ENCODE results near the gene SUSD1. TPM values are rescaled to one million over a fixed set of nuclear protein-coding genes. Genes with fewer than 3 reads are reported as not detected.

SUSD1 gene
- total RNA-seq, 4 donors from 2014 or later = 4.7 to 5.8 (median 5.4) TPM

GRCh38 chr9:112007575-112008240, 167.4 kb downstream of the SUSD1 start:
- DNase-seq (ENCODE audit: extremely low spot score) = no peak
- H3K4me3 ChIP-seq = no peak overlapping the region
- intact Hi-C loops (cut with DNase I) = loop anchor here (5.0 kb wide), 1 partner anchor 50 kb away; no protein-coding TSS in a partner anchor
- no peaks in the 10 kb centered on the region for H3K9me3 ChIP-seq
- WGBS = 69% methylated on average over 6 of the region's 6 CpGs
- H3K36me3 ChIP-seq = no peaks in the 10 kb centered on the region
- H3K27me3 ChIP-seq = no peaks in the 10 kb centered on the region
- peaks cover 16 to 27% (median 24%) of the 10 kb centered on the region in 4 donors for H3K4me1 ChIP-seq
- H3K27ac ChIP-seq (replicated peaks in 1 of 4) = no peak overlapping the region
- no peak for TF ChIP-seq POLR2A (IDR thresholded peaks at IDR 0.05; ENCODE audit: low read depth)

GRCh38 chr9:112006361-112007020, 168.6 kb downstream of the SUSD1 start:
- H3K27me3 ChIP-seq = no peaks in the 10 kb centered on the region
- TF ChIP-seq POLR2AphosphoS5 (IDR thresholded peaks at IDR 0.05) (no peak), EP300 (IDR thresholded peaks at IDR 0.05) (no peak), CTCF (IDR thresholded peaks at IDR 0.05) (no peak), POLR2A (IDR thresholded peaks at IDR 0.05; ENCODE audit: low read depth) (no peak)
- intact Hi-C loops (cut with DNase I) = loop anchor here (5.0 kb wide), 1 partner anchor 49 kb away; no protein-coding TSS in a partner anchor
- H3K27ac ChIP-seq (replicated peaks in 1 of 4) = no peak overlapping the region
- peaks cover 4 to 15% (median 12%) of the 10 kb centered on the region in 4 donors for H3K4me1 ChIP-seq
- no peak for DNase-seq (ENCODE audit: extremely low spot score)
- H3K36me3 ChIP-seq = no peaks in the 10 kb centered on the region
- no peak overlapping the region for H3K4me3 ChIP-seq
- no peaks in the 10 kb centered on the region for H3K9me3 ChIP-seq
- 86% methylated on average over 11 of the region's 11 CpGs for WGBS

DNA sequence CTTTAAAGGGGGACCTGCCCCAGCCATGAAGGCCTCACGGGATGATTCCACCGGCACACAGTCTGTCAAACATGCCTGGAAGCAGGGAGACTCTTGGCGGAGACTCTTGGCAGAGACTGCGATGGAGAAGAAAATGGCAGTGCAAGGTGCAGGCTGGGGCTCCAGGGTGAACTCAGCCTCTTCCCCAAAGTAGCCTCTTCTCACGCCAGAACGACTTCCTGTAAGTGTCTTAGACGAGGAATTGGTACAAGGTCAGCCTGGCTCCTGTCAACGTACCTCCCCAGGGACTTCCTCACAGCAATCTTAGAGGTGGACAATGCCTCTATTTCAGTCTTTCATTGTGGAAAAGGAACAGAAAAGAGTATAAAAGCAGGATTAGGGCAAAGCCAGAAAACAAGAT, 169.2 kb downstream of the SUSD1 start:
- Histone ChIP-seq H3K4me3 (no peak overlapping the region), H3K4me1 (peaks cover 0 to 11% (median 7%) of the 10 kb centered on the region in 4 donors), H3K27me3 (no peaks in the 10 kb centered on the region), H3K9me3 (no peaks in the 10 kb centered on the region), H3K27ac (replicated peaks in 1 of 4) (no peak overlapping the region), H3K36me3 (no peaks in the 10 kb centered on the region)
- intact Hi-C loops (cut with DNase I) = loop anchor here (5.0 kb wide), 1 partner anchor 49 kb away; no protein-coding TSS in a partner anchor
- TF ChIP-seq CTCF (IDR thresholded peaks at IDR 0.05) (no peak), EP300 (IDR thresholded peaks at IDR 0.05) (no peak), POLR2A (IDR thresholded peaks at IDR 0.05; ENCODE audit: low read depth) (no peak), POLR2AphosphoS5 (IDR thresholded peaks at IDR 0.05) (no peak)
- 56% methylated on average over 8 of the region's 8 CpGs for WGBS
- DNase-seq (ENCODE audit: extremely low spot score) = no peak

DNA sequence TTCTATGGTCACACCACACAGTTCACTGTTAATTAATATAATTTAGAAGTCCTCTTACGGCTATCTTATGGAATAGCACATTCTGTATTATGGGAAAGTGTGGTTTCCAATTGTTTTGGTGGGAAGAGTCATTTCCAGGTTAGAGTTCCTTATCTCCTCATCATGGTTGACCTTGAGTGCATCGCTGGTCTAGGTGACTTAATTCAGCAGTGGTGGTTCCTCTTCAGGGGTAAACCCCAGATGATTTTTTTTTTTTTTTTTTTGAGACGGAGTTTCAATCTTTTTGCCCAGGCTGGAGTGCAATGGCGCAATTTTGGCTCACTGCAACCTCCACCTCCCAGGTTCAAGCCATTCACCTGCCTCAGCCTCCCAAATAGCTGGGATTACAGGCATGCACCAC, 171.6 kb downstream of the SUSD1 start:
- Histone ChIP-seq H3K27ac (replicated peaks in 1 of 4) (no peak overlapping the region), H3K4me1 (peaks cover 0 to 11% (median 6%) of the 10 kb centered on the region in 4 donors), H3K27me3 (no peaks in the 10 kb centered on the region), H3K36me3 (no peaks in the 10 kb centered on the region), H3K9me3 (no peaks in the 10 kb centered on the region), H3K4me3 (no peak overlapping the region)
- DNase-seq (ENCODE audit: extremely low spot score) = no peak
- TF ChIP-seq POLR2AphosphoS5 (IDR thresholded peaks at IDR 0.05) (no peak), EP300 (IDR thresholded peaks at IDR 0.05) (no peak), CTCF (IDR thresholded peaks at IDR 0.05) (no peak), POLR2A (IDR thresholded peaks at IDR 0.05; ENCODE audit: low read depth) (no peak)
- intact Hi-C loops (cut with DNase I) = no loop called here
- 94% methylated on average over 4 of the region's 4 CpGs for WGBS

- Histone ChIP-seq H3K9me3 (no peaks in the 10 kb centered on the region), H3K36me3 (no peaks in the 10 kb centered on the region), H3K4me3 (no peak overlapping the region), H3K4me1 (peaks cover 0 to 9% (median 5%) of the 10 kb centered on the region in 4 donors), H3K27me3 (no peaks in the 10 kb centered on the region), H3K27ac (replicated peaks in 1 of 4) (no peak overlapping the region)
- 89% methylated on average over 11 of the region's 11 CpGs for WGBS
- intact Hi-C loops (cut with DNase I) = no loop called here
- DNase-seq (ENCODE audit: extremely low spot score) = no peak
- no peak for TF ChIP-seq POLR2AphosphoS5 (IDR thresholded peaks at IDR 0.05)
- TF ChIP-seq CTCF (IDR thresholded peaks at IDR 0.05) = no peak
- TF ChIP-seq EP300 (IDR thresholded peaks at IDR 0.05) = no peak
Observed at GRCh38 chr9:112002847-112003457, 172.1 kb downstream of the SUSD1 start.
